ENCODE results near the gene AGAP1.

The AGAP1 gene

GRCh38 chr2:235903782-235904584 lies 410.1 kb downstream of the AGAP1 start:
- DNase-seq: no peak

GRCh38 chr2:235904585-235904931 lies 410.7 kb downstream of the AGAP1 start:
- no peak for DNase-seq

GRCh38 chr2:235908826-235909225 lies 415.0 kb downstream of the AGAP1 start:
- DNase-seq: no peak

- DNase-seq: no peak
Observed at GRCh38 chr2:235909358-235909757, 415.5 kb downstream of the AGAP1 start.

- no peak for DNase-seq
Observed at GRCh38 chr2:235910067-235910466, 416.2 kb downstream of the AGAP1 start.

- DNase-seq: no peak
Observed at GRCh38 chr2:235911125-235911524, 417.3 kb downstream of the AGAP1 start.

- no peak for DNase-seq
Observed at GRCh38 chr2:235911633-235912233, 417.9 kb downstream of the AGAP1 start.

GRCh38 chr2:235914756-235915155 lies 420.9 kb downstream of the AGAP1 start:
- DNase-seq: no peak

- DNase-seq: no peak
Observed at GRCh38 chr2:235917506-235917905, 423.7 kb downstream of the AGAP1 start.

GRCh38 chr2:235918876-235919275 lies 425.0 kb downstream of the AGAP1 start:
- no peak for DNase-seq

- DNase-seq: no peak
Observed at GRCh38 chr2:235920216-235920865, 426.5 kb downstream of the AGAP1 start.

GRCh38 chr2:235921508-235922191 lies 427.8 kb downstream of the AGAP1 start:
- no peak for DNase-seq

- DNase-seq: no peak
Observed at GRCh38 chr2:235922839-235923238, 429.0 kb downstream of the AGAP1 start.

- DNase-seq: no peak
Observed at GRCh38 chr2:235923859-235924674, 430.2 kb downstream of the AGAP1 start.

- no peak for DNase-seq
Observed at GRCh38 chr2:235924675-235925063, 430.8 kb downstream of the AGAP1 start.

GRCh38 chr2:235925250-235925919 lies 431.5 kb downstream of the AGAP1 start:
- no peak for DNase-seq

- DNase-seq: no peak
Observed at GRCh38 chr2:235926229-235926628, 432.4 kb downstream of the AGAP1 start.

GRCh38 chr2:235928751-235929370 lies 435.0 kb downstream of the AGAP1 start:
- no peak for DNase-seq

- DNase-seq: no peak
Observed at GRCh38 chr2:235930701-235931100, 436.9 kb downstream of the AGAP1 start.

- no peak for DNase-seq
Observed at GRCh38 chr2:235931676-235932075, 437.8 kb downstream of the AGAP1 start.

GRCh38 chr2:235934059-235934773 lies 440.4 kb downstream of the AGAP1 start:
- DNase-seq: no peak

All from stimulated activated naive CD4-positive, alpha-beta T cell (primary cell).